AG09319 (cell line): ENCODE measurements around the gene TMEM151A.
"Not testable (repeated sequence)": the region's sequence is repeated elsewhere in the genome, so short reads cannot be mapped to it uniquely, and the experiment has no call there.

Experiments used
- DNase-seq: peaks from one replicate; pipeline ENCODE4 v3.0.0-alpha.2; 2010; ENCODE audit warnings: low read depth; ENCODE audit errors: extremely low read depth
- TF ChIP-seq, protein P1 (sequence below): IDR thresholded peaks from 2 replicates; pipeline ENCODE4 v1.5.1; 2011; ENCODE audit warnings: low read depth, mild to moderate bottlenecking, inconsistent platforms, low read length, moderate library complexity

Gene TMEM151A

DNA sequence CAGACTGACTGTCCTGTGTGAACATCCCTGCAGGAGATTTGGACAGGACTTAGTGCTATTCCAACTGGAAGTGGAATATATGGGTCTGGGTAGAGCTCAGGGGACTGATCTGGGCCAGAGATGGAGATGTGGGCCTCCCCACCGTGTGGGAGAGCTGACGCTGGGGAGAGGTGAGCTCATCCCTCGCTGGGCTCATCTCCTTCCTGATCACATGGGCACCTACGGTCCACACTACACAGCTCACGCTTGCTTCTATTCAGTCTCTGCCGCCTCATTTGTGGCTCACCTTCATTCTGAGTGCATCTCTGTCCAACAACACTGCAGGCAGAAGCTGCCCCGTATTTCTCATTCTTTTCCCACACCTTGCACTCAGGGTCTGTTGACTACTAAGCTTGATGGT is 39.9 kb upstream of the TMEM151A start:
- no peak for DNase-seq
- TF ChIP-seq, protein P1, sequence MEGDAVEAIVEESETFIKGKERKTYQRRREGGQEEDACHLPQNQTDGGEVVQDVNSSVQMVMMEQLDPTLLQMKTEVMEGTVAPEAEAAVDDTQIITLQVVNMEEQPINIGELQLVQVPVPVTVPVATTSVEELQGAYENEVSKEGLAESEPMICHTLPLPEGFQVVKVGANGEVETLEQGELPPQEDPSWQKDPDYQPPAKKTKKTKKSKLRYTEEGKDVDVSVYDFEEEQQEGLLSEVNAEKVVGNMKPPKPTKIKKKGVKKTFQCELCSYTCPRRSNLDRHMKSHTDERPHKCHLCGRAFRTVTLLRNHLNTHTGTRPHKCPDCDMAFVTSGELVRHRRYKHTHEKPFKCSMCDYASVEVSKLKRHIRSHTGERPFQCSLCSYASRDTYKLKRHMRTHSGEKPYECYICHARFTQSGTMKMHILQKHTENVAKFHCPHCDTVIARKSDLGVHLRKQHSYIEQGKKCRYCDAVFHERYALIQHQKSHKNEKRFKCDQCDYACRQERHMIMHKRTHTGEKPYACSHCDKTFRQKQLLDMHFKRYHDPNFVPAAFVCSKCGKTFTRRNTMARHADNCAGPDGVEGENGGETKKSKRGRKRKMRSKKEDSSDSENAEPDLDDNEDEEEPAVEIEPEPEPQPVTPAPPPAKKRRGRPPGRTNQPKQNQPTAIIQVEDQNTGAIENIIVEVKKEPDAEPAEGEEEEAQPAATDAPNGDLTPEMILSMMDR, result no peak

DNA sequence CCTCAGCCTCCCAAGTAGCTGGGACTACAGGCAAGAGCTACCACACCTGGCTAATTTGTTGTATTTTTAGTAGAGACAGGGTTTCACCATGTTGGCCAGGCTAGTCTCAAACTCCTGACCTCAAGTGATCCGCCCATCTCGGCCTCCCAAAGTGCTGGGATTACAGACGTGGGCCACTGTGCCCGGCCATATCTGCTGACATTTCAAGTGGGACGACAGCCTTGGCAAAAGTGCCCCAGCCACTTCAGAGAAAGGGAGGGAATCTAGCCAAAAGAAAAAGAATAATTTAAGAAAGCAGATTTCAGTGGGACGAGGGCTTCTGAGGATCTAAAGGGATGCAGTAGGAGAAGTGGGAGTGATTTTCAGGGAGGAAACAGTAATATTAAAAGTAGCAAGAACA is 38.6 kb upstream of the TMEM151A start:
- not testable (repeated sequence) for DNase-seq

DNA sequence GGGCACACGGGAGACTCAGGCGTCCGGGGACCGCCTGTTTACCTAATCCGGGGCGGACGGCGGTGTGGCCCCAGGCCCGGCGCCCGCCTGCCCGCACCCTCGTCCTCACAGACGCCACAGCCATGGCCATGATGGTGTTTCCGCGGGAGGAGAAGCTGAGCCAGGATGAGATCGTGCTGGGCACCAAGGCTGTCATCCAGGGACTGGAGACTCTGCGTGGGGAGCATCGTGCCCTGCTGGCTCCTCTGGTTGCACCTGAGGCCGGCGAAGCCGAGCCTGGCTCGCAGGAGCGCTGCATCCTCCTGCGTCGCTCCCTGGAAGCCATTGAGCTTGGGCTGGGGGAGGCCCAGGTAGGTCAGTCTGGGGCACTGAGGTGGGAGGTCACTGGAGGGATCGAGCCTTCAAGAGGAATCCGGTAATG is 33.2 kb upstream of the TMEM151A start:
- TF ChIP-seq, protein P1, result no peak
- no peak for DNase-seq

DNA sequence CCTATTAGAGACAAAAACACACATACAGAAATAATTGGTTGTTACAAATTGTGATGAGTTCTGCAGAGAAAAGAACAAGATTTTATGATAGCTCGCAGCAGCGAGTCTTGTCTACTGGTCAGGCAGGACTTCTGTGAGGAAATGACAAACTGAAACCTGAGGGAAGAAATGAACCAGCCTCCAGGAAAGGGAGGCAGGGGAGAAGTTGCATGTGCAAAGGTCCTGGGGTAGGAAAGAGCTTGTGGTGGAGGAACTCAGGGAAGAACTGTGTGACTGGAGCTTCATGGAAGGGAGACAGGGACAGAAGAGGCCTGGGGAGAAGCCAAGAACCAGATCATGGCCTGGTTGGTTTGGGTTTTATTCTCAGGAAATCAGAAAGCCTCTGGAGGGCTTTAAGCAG is 32.5 kb upstream of the TMEM151A start:
- no peak for DNase-seq
- TF ChIP-seq, protein P1, result no peak

DNA sequence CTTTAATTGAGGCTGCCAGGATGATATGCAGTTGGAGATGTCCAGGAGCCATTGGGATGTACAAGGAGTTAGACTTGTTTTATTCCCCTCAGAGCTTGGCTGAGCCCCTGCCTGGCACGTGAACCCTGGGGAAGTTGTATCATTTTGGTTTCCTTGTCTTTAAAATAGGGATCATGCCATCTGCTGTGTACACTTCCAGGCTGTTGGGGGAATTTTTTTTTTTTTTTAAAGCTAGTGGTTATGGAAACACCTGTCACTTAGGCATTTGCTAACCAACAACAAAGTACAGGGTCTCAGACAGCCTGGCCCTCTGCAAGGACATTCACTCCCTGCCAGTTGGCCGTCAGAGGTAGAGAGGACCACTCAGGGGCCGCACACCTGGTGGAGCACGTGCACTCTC is 31.7 kb upstream of the TMEM151A start:
- no peak for DNase-seq

DNA sequence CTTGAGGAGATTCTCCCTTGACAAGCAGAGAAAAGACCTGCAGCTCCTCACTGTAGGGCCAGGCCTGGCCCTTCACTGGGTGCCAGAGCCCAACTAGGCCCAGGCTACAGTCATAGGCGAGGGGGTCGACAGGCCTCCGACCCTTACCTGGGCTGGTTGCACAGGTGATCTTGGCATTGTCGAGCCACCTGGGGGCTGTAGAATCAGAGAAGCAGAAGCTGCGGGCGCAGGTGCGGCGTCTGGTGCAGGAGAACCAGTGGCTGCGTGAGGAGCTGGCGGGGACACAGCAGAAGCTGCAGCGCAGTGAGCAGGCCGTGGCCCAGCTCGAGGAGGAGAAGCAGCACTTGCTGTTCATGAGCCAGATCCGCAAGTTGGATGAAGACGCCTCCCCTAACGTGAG is 30.1 kb upstream of the TMEM151A start:
- TF ChIP-seq, protein P1, result no peak
- no peak for DNase-seq

More for the DNA sequence above, 31.7 kb upstream of the TMEM151A start:
- TF ChIP-seq, protein P1, result no peak

DNA sequence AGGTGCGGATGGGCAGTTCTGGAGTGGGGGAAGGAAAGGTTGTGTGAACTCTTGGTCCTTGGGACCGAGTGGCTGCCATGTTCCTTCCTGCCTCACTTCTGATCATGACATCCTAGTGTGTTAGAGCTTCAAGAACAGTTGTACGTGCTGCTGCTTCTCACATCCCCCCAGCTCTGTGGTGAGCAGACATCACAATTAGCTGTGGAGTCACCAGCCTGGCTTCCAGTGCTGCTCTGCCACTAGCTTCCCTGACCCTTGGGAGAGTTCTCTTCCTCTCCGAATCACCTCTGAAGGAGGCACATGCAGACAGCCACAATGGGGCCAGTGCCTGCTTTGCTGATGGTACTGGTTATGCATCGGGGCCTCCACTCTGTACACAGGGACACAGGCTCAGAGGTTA is 29.5 kb upstream of the TMEM151A start:
- TF ChIP-seq, protein P1, result no peak
- no peak for DNase-seq

DNA sequence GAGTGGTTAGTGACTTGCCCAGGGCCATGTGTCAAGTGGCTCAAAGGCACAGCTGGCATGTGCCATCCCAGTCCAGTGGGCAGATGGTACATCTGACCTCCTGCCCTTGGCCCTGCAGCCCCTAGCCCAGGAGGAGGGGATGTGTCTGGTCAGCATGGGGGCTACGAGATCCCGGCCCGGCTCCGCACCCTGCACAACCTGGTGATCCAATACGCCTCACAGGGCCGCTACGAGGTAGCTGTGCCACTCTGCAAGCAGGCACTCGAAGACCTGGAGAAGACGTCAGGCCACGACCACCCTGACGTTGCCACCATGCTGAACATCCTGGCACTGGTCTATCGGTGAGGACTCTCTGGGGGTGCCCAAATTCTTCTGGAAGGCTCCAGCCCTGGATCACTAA is 29.0 kb upstream of the TMEM151A start:
- TF ChIP-seq, protein P1, result no peak
- DNase-seq, result no peak
